CD4-positive, alpha-beta memory T cell (primary cell): ENCODE results near the gene PTPRT. TPM values are rescaled to one million over a fixed set of nuclear protein-coding genes. Genes with fewer than 3 reads are reported as not detected.

ENCODE experiments used
- CTCF ChIA-PET: fragments of 350-600 bp; sonication (Branson Sonifier 250); formaldehyde crosslinking; loops from one replicate; lab custom pipeline; 2021; ENCODE audit warnings: inconsistent platforms; ENCODE audit not compliant: partially characterized antibody; lab: Charles Lee
- POLR2A ChIA-PET: fragments of 350-600 bp; sonication (Branson Sonifier 250); formaldehyde crosslinking; loops from one replicate; lab custom pipeline; 2021; ENCODE audit not compliant: partially characterized antibody; lab: Charles Lee
- DNase-seq, 5 donors: peaks; one replicate each; pipeline versions ENCODE4 v3.0.0 to v3.0.0-alpha.2; 2020 to 2022; ENCODE audit warnings: mixed read lengths in 1 of 5
- H3K27ac ChIP-seq: one replicate; pipeline ENCODE4 v1.7.0; 2013; ENCODE audit warnings: low read depth, low read length
- H3K27me3 ChIP-seq: 2 replicates; pipeline ENCODE4 v1.7.0; 2013; ENCODE audit warnings: mild to moderate bottlenecking, low read length, moderate library complexity; ENCODE audit not compliant: insufficient read depth
- H3K36me3 ChIP-seq: 2 replicates; pipeline ENCODE4 v1.7.0; 2013; ENCODE audit warnings: mild to moderate bottlenecking, low read length, moderate library complexity; ENCODE audit not compliant: insufficient read depth
- H3K4me1 ChIP-seq: 2 replicates; pipeline ENCODE4 v1.7.0; 2013; ENCODE audit warnings: mild to moderate bottlenecking, low read length, moderate library complexity; ENCODE audit not compliant: insufficient read depth
- H3K4me3 ChIP-seq, 2 donors: one replicate each; pipeline ENCODE4 v1.7.0; 2013; ENCODE audit warnings: low read length in 2 of 2, mild to moderate bottlenecking in 1 of 2
- H3K9me3 ChIP-seq, 2 donors: one replicate each; pipeline ENCODE4 v1.7.0; 2013; ENCODE audit warnings: low read length in 2 of 2, control low read depth in 1 of 2; ENCODE audit not compliant: control insufficient read depth in 1 of 2
- H3K27ac Mint-ChIP-seq, 7 donors: one replicate each; pipeline ENCODE4 v1.8.0; 2020 to 2021; ENCODE audit warnings: mixed read lengths in 7 of 7, mild to moderate bottlenecking in 6 of 7, inconsistent platforms in 3 of 7, moderate library complexity in 3 of 7
- H3K27me3 Mint-ChIP-seq, 2 donors: one replicate each; pipeline ENCODE4 v1.8.0; 2020 to 2021; ENCODE audit warnings: mixed read lengths in 2 of 2
- H3K36me3 Mint-ChIP-seq, 2 donors: one replicate each; pipeline ENCODE4 v1.8.0; 2020 to 2021; ENCODE audit warnings: mixed read lengths in 2 of 2, inconsistent platforms in 1 of 2, mild to moderate bottlenecking in 1 of 2
- H3K4me1 Mint-ChIP-seq, 4 donors: one replicate each; pipeline ENCODE4 v1.8.0; 2020 to 2021; ENCODE audit warnings: mixed read lengths in 4 of 4, mild to moderate bottlenecking in 1 of 4
- H3K4me3 Mint-ChIP-seq, 8 donors: one replicate each; pipeline ENCODE4 v1.8.0; 2020 to 2021; ENCODE audit warnings: mixed read lengths in 8 of 8, mild to moderate bottlenecking in 7 of 8, moderate library complexity in 6 of 8, inconsistent platforms in 3 of 8
- H3K9me3 Mint-ChIP-seq, 8 donors: one replicate each; pipeline ENCODE4 v1.8.0; 2020 to 2021; ENCODE audit warnings: mixed read lengths in 8 of 8, mild to moderate bottlenecking in 5 of 8, inconsistent platforms in 3 of 8, moderate library complexity in 1 of 8
- intact Hi-C: fragments of 100-400 bp; cut with micrococcal nuclease; formaldehyde crosslinking; loops from one replicate; pipeline ENCODE4 v1.15.1; 2023
- polyA plus RNA-seq, 2 donors: library from polyadenylated mRNA; unstranded; fragments of 300-500 nt; fragmentation: Illumina TruSeq; gene quantifications; one replicate each; pipeline ENCODE4 v1.2.3, GENCODE V29; 2021
- total RNA-seq, 2 experiments: library from RNA; stranded (reverse); gene quantifications; one replicate each; pipeline ENCODE4 v1.2.3, GENCODE V29; 2021

Gene PTPRT
- total and polyA plus RNA-seq, 4 experiments from 2014 or later = not detected

DNA sequence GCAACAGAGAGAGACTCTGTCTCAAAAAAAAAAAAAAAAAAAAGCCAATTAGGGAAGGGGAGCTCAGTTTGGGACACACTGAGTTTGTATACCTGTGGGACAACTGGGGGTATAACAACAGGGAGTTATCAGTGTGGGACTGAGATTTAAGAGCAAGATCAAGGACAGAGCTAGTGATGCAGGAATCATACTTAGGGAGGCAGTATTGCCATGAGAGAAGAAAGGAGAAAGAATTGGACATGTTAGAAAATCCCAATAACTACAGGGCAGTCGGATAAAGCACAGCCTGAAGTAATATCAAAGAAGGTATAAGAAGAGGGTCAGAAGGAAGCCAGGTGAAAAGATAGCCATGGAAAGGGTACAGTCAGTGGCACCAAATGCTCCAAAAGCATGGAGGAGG, 121.2 kb downstream of the PTPRT start:
- Mint-ChIP-seq H3K36me3 (no peaks in the 10 kb centered on the region), H3K4me3 (no peak overlapping the region), H3K9me3 (peaks cover 0 to 15% (median 6%) of the 10 kb centered on the region in 8 donors), H3K27me3 (no peaks in the 10 kb centered on the region), H3K27ac (no peak overlapping the region), H3K4me1 (no peaks in the 10 kb centered on the region)
- intact Hi-C loops = no loop called here
- H3K9me3 ChIP-seq = no peaks in the 10 kb centered on the region
- no peak overlapping the region for H3K27ac ChIP-seq
- no peak for DNase-seq
- H3K4me3 ChIP-seq = no peak overlapping the region
- ChIA-PET CTCF (no interaction called here), POLR2A (no interaction called here)
- no peaks in the 10 kb centered on the region for H3K36me3 ChIP-seq
- H3K4me1 ChIP-seq = no peaks in the 10 kb centered on the region
- H3K27me3 ChIP-seq = no peaks in the 10 kb centered on the region

DNA sequence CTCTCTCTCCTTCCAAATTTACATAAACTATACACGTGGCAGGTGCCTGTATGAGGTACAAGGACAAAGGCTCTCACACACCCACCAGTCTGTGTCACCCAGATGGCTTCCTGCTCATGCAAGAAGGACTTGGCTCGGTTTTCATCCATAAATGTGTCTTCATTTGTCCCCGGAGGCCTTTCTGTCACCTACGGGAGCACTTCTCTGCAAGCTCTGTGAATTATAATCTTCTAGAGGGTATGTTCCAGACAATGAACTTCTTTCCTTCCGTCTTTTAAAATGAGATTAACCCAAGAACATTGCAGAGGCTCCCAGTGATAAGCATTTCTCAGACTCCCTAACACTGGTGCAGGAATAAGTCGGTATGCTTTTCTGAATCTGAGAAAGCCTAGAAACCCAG, 123.6 kb downstream of the PTPRT start:
- Histone ChIP-seq H3K9me3 (no peaks in the 10 kb centered on the region), H3K27ac (no peak overlapping the region), H3K4me3 (no peak overlapping the region), H3K4me1 (no peaks in the 10 kb centered on the region), H3K27me3 (no peaks in the 10 kb centered on the region), H3K36me3 (no peaks in the 10 kb centered on the region)
- no peak overlapping the region for H3K4me3 Mint-ChIP-seq
- no peaks in the 10 kb centered on the region for H3K4me1 Mint-ChIP-seq
- H3K27ac Mint-ChIP-seq = no peak overlapping the region
- H3K9me3 Mint-ChIP-seq = peaks cover 0 to 15% (median 6%) of the 10 kb centered on the region in 8 donors
- ChIA-PET CTCF (no interaction called here), POLR2A (no interaction called here)
- intact Hi-C loops = no loop called here
- H3K27me3 Mint-ChIP-seq = no peaks in the 10 kb centered on the region
- no peak for DNase-seq
- no peaks in the 10 kb centered on the region for H3K36me3 Mint-ChIP-seq

DNA sequence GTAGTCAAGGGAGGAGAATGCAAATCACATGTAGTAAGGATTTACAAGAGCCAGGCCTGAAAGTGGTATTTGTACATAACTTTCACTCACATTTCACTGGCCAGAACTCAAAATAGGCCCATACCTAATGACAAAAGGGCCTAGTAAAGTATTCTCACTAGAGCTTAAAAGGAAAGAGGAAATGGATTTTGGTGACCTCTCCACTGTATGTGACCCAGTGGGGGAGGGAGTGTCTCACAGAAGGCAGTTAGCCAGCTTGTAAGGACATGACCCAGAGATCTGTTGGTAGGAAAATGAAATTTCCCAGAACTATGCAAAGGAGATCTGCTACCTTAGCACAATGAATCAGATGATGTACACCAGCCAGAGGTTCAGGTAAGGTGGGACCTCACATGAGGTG, 124.4 kb downstream of the PTPRT start:
- ChIA-PET CTCF (no interaction called here), POLR2A (no interaction called here)
- Histone ChIP-seq H3K4me1 (no peaks in the 10 kb centered on the region), H3K9me3 (no peaks in the 10 kb centered on the region), H3K4me3 (no peak overlapping the region), H3K27ac (no peak overlapping the region), H3K27me3 (no peaks in the 10 kb centered on the region), H3K36me3 (no peaks in the 10 kb centered on the region)
- intact Hi-C loops = no loop called here
- no peaks in the 10 kb centered on the region for H3K27me3 Mint-ChIP-seq
- DNase-seq = no peak
- H3K27ac Mint-ChIP-seq = no peak overlapping the region
- H3K4me1 Mint-ChIP-seq = no peaks in the 10 kb centered on the region
- H3K9me3 Mint-ChIP-seq = peaks cover 0 to 15% (median 6%) of the 10 kb centered on the region in 8 donors
- no peaks in the 10 kb centered on the region for H3K36me3 Mint-ChIP-seq
- no peak overlapping the region for H3K4me3 Mint-ChIP-seq

DNA sequence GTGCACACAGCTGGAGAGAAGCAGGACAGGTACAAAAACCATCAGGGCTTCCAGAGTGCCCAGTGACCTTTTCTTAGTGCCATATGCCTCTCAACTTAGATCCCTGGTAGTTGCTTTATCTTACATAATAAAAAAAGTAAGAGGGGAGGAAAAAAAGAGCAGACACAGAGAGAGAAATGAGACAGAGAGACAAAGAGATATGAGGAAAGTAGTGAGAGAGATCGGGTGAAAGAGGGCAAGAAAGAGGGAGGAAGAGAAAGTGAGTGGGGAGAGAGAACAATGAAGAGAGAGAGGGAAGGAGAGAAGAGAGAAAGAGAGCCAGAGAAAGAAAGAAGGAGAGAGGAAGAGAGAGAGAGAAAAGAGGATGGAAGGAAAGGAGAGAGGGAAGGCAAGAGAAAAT, 131.6 kb downstream of the PTPRT start:
- CTCF ChIA-PET = no interaction called here
- intact Hi-C loops = no loop called here
- Histone ChIP-seq H3K27ac (no peak overlapping the region), H3K4me1 (no peaks in the 10 kb centered on the region), H3K36me3 (no peaks in the 10 kb centered on the region), H3K27me3 (no peaks in the 10 kb centered on the region), H3K4me3 (no peak overlapping the region), H3K9me3 (no peaks in the 10 kb centered on the region)
- Mint-ChIP-seq H3K27ac (no peak overlapping the region), H3K4me1 (no peaks in the 10 kb centered on the region), H3K27me3 (peaks cover 0 to 4% of the 10 kb centered on the region in 2 donors), H3K4me3 (no peak overlapping the region), H3K36me3 (no peaks in the 10 kb centered on the region), H3K9me3 (peaks cover 0 to 6% (median 0%) of the 10 kb centered on the region in 8 donors)
- POLR2A ChIA-PET = no interaction called here
- no peak for DNase-seq

DNA sequence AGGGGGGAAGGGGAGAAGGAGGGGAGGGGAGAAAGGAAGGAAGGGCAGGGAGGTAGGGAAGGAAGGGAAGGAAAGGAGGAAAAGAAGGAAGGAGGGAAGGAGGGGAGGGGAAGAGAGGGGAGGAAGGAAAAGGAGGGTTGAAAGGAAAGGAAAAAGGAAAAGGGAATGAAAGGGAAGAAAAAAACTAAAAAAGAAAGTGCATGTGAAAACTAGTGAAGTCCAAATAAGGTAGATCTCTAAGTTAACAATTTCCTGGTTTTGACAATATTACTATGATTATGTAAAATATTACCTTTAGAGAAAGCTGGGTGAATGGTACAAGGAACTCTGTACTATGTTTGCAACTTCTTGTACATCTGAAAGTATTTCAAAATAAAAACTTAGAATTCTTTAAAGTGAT, 132.4 kb downstream of the PTPRT start:
- no peak overlapping the region for H3K27ac Mint-ChIP-seq
- Histone ChIP-seq H3K27me3 (no peaks in the 10 kb centered on the region), H3K36me3 (no peaks in the 10 kb centered on the region), H3K9me3 (no peaks in the 10 kb centered on the region), H3K27ac (no peak overlapping the region), H3K4me1 (no peaks in the 10 kb centered on the region), H3K4me3 (no peak overlapping the region)
- intact Hi-C loops = no loop called here
- peaks cover 0 to 8% (median 0%) of the 10 kb centered on the region in 8 donors for H3K9me3 Mint-ChIP-seq
- DNase-seq = no peak
- H3K4me1 Mint-ChIP-seq = no peaks in the 10 kb centered on the region
- CTCF ChIA-PET = no interaction called here
- H3K4me3 Mint-ChIP-seq = no peak overlapping the region
- POLR2A ChIA-PET = no interaction called here
- H3K36me3 Mint-ChIP-seq = no peaks in the 10 kb centered on the region
- peaks cover 0 to 4% of the 10 kb centered on the region in 2 donors for H3K27me3 Mint-ChIP-seq

DNA sequence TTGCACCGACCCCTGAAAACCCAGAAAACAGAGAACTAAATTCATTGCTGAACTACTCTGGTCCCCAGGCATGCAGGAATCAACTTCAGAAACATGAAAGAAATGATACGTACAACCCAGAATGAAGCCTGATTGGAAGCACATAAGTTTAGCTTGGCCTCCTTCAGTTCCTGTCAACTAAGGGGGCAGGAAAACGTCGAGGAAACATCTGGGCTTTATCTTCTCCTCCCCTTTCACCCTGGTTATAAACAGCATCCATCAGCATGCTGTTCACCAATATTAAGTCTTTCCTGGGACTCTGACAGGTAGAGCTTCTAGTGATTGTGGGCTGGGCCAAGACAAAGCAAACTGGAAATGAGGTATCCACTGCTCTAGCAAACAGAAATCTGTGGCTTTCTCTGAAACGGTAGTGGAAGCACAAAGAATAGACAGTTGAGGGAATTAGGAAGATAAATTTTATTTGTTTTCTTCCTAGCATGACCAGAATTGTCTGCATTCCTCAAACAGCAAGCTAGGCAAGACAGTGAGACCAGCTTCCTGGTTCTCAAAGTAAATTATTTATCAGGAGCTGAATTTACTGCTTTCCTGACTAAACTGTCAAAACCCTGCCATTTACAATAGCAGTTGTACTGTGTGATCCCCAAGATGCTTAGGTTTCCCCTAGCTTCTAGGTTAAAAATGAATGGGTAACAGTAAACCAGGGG, 134.4 kb downstream of the PTPRT start:
- no peaks in the 10 kb centered on the region for H3K9me3 ChIP-seq

DNA sequence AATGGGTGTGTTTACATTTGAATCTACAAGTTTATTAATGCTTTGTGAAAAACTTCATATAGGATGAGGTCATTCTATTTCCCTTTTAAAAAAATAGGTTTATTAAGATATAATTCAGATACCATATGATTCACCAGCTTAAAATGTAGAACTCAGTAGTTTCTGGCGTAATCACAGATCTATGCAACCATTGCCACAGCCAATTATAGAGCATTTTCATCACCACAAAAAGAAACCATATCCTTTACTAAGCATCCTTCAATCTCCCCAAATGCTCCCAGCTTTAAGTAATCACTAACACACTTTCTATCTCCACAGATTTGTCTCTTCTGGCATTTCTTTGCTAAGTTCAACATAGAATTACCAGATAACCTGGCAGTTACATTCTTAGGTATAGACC, 137.2 kb downstream of the PTPRT start:
- peaks cover 0 to 4% of the 10 kb centered on the region in 2 donors for H3K27me3 Mint-ChIP-seq
- H3K27ac Mint-ChIP-seq = no peak overlapping the region
- no peaks in the 10 kb centered on the region for H3K27me3 ChIP-seq
- DNase-seq = no peak
- ChIA-PET CTCF (no interaction called here), POLR2A (no interaction called here)
- no peak overlapping the region for H3K4me3 ChIP-seq
- H3K4me1 ChIP-seq = no peaks in the 10 kb centered on the region
- H3K36me3 Mint-ChIP-seq = no peaks in the 10 kb centered on the region
- no peaks in the 10 kb centered on the region for H3K4me1 Mint-ChIP-seq
- no peak overlapping the region for H3K4me3 Mint-ChIP-seq
- no peaks in the 10 kb centered on the region for H3K9me3 ChIP-seq
- intact Hi-C loops = no loop called here
- H3K27ac ChIP-seq = no peak overlapping the region
- H3K9me3 Mint-ChIP-seq = peaks cover 0 to 6% (median 3%) of the 10 kb centered on the region in 8 donors
- H3K36me3 ChIP-seq = no peaks in the 10 kb centered on the region

More for the DNA sequence above, 134.4 kb downstream of the PTPRT start:
- Mint-ChIP-seq H3K9me3 (peaks cover 0 to 8% (median under 1%) of the 10 kb centered on the region in 8 donors), H3K36me3 (no peaks in the 10 kb centered on the region), H3K27me3 (peaks cover 0 to 4% of the 10 kb centered on the region in 2 donors), H3K4me1 (no peaks in the 10 kb centered on the region), H3K27ac (no peak overlapping the region), H3K4me3 (no peak overlapping the region)
- Histone ChIP-seq H3K4me3 (no peak overlapping the region), H3K4me1 (no peaks in the 10 kb centered on the region), H3K27ac (no peak overlapping the region), H3K27me3 (no peaks in the 10 kb centered on the region), H3K36me3 (no peaks in the 10 kb centered on the region)
- POLR2A ChIA-PET = no interaction called here
- DNase-seq = no peak
- intact Hi-C loops = no loop called here
- CTCF ChIA-PET = no interaction called here
